Activated gamma-delta T cell treated with anti-CD3 and anti-CD28 coated beads, Interleukin-2, amount 50 U/mL, for 16 hours (primary cell): ENCODE measurements around the gene C2CD4B.

Source experiments
- DNase-seq: peaks from one replicate; pipeline ENCODE4 v3.0.0-alpha.2; 2020; ENCODE audit warnings: low read depth

The C2CD4B gene, protein sequence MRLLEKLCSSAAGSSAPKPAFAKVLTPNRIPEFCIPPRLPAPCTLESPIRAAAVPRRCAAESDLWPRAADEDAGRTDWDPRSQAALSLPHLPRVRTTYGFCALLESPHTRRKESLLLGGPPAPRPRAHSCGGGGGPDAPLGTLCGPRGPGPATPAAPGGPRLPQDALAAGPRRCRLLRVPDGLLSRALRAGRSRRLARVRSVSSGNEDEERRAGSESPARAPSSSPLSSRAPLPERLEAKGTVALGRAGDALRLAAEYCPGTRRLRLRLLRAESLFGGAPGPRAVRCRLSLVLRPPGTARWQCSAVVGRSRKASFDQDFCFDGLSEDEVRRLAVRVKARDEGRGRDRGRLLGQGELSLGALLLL

DNA sequence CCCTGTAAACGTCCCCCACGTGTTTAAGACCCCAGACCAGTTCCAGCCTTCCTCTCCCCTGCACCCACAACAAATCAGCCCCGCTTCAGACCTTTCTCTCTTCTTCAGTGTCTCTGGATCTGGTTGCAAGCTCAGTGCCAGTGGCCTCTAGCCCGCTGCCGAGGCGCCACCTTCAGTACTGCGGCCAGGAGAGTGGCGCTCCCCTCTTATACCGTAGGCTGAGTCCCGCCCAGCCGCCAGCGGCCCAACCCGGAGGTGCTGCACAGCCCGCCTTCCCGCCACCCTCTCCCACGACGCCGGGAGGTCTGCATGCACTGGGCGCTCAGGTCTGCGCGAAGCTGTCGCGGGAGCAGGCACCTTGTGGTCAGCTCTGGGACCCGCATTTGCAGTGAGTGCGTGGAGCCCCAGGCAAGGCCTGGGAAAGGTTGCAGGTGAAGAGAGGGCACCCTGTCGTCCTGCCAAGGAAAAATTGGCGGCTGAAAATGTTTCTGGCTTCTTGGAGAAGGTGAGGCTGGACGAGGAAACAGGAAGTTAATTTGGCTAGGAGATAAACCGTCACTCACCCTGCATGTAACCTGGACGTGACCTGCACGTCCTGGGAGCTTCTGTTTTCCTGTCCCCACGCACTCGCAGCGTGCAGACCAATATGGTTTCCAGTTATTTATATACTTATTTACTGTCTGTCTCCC lies at the start of gene C2CD4B:
Gene C2CD4B, minus strand, starts transcription at position 182 of the 689 bp plus-strand sequence. CDS start 301 bp downstream, outside the sequence.
- DNase-seq: no peak

DNA sequence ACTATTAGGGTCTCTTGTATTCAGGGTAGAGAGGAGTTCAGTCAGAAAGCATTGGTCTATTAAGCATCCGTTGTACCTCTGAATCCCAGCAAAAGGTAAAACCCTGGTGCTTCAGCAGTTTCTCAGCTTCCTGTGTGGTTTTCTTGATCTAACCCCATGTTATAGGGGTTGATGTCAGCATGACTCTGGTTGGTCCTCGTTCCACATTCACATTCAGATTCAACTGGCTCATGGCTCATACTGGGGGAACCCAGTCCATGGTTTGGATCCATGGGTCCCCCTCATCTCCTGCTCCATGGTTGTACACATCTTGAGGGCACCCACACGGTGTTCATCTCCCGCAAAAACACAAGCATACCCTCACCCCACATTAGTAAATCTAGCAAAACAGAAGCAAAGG lies 47.7 kb upstream of the C2CD4B start:
- DNase-seq: no peak

DNA sequence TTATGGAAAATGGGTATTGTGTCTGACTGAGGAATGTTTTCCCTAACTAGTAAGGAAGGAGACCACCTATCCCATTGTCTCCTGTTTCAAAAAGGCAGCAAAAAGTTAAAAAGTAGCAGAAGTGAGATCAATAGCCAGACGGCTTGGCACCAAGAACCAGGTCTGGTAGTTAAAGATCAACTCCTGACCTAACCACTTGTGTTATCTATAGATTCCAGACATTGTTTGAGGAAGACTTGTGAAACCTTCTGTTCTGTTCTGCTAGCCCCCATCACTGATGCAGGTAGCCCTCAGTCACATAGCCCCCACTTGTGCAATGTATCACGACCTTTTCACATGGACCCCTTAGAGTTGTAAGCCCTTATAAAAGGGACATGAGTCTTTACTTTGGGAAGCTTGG lies 46.3 kb upstream of the C2CD4B start:
- no peak for DNase-seq

DNA sequence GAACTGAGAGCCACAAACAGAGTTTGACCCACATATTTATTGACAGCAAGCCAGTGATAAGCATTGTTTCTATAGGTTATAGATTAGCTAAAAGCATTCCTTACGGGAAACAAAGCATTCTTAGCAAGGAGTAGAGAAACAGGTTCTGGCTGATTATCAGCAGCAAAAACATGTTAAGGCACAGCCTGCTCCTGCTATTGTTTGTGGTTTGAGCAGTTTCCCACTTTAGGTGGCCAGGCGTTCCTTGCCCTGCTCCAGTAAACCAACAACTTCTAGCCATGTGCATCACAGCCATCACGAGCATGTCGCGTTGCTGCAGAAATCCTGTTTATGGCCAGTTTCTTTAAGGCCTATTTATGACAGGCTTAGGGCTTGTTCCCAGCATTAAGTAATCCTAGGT lies 44.7 kb upstream of the C2CD4B start:
- DNase-seq: no peak

GRCh38 chr15:62209322-62209721 lies 44.2 kb upstream of the C2CD4B start:
- DNase-seq: no peak

GRCh38 chr15:62208884-62209283 lies 43.8 kb upstream of the C2CD4B start:
- DNase-seq: no peak

DNA sequence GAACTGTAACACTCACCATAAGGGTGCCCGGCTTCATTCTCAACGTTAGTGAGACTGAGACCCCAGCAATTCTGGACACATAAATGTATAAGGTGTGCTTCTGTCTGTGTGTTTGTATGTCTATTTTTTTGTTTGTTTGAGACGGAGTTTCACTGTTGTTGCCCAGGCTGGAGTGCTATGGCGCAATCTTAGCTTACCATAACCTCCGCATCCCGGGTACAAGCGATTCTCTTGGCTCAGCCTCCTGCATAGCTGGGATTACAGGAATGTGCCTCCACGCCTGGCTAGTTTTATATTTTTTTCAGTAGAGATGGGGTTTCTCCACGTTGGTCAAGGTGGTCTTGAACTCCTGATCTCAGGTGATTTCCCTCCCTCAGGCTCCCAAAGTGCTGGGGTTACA lies 43.3 kb upstream of the C2CD4B start:
- DNase-seq: no peak

DNA sequence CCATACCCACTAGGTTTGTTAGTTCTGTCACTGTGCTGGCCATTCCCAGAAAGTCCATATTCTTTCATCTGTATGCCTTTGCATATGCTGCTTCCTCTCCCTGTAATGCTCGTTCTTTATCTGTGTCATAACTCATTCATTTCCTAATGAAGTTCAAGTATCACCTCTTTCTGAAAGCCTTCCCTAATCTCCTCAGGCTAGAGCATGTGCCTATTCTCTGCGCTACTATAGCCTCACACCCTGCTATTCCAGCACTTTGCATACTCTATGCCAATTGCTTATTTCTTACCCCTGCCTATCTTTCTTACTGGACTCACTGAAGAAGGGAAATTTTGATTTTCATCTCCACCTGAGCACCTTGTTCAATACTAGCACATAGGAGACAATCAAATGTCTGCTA lies 25.6 kb upstream of the C2CD4B start:
- DNase-seq: no peak

DNA sequence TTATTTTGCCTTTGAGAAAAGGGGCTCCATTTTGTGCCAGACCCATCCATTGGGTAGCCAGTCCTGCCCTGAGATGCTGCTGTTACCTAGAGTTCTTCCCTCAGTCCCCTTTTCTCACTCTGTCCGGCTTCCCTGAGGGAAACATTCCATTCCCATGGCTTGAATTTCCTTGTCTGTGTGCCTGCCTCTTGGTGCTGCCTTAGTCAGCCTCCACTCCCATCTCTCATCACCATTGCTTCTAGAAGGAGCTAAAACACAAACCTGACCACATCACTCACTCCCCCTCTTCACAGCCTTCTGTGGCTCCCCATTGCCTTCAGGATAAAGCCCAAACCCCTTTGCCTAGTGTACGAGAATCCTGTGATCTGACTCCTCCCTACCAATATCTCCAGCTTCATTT lies 25.2 kb upstream of the C2CD4B start:
- no peak for DNase-seq

- no peak for DNase-seq
These were observed 23.7 kb upstream of the C2CD4B start for GRCh38 chr15:62188744-62189143.

- DNase-seq: no peak
These were observed 22.8 kb upstream of the C2CD4B start for GRCh38 chr15:62187910-62188309.

- DNase-seq: no peak
These were observed 22.3 kb upstream of the C2CD4B start for GRCh38 chr15:62187425-62187824.

DNA sequence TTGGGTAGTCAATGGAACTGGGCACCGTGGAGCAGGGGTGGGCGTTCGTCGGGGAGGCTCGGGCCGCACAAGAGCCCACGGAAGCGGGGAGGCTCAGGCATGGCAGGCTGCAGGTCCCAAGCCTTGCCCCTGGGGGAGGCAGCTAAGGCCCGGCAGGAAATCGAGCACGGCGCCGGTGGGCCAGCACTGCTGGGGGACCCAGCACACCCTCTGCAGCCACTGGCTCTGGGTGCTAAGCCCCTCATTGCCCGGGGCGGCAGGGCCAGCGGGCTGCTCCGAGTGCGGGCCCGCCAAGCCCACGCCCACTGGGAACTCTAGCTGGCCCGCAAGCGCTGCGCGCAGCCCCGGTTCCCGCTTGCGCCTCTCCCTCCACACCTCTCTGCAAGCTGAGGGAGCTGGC lies 21.5 kb upstream of the C2CD4B start:
- no peak for DNase-seq

DNA sequence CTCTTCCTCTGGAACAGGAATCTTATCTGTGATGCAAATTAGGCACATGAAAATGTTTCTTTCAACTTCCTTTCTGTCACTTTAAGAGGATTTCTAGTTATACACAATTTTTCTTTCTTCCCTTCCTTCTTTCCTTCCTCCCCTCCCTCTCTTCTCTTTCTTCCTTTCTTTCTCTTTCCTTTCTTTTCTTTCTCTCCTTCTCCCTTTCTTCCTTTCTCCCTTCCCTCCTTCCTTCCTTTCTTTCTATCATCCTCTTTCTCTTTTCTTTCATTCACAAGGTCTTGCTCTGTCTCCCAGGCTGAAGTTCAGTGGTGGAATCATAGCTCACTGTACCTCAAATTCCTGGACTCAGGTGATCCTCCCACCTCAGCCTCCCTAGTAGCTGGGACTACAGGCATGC lies 18.0 kb upstream of the C2CD4B start:
- no peak for DNase-seq

GRCh38 chr15:62173215-62173614 lies 8.1 kb upstream of the C2CD4B start:
- no peak for DNase-seq

DNA sequence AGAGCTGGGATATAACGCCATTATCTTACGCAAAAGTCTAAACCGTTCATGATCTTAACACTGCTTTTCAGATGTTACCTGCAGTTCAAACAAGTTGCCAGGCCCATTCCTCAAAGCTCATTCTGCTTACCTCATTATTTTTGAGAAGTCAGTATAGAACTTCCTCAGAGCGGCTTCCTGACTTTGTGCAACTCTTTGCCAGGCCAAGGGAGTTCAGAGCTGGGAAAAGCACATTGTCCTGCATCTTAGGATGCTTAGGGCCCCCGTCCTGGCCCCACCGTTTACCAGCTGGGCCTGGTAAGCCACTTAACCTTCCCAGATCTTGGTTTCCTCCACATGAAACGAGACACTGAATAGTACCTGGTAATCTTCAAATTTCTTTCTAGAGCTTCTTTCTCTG lies 6.8 kb upstream of the C2CD4B start:
- DNase-seq: no peak

GRCh38 chr15:62165793-62166375 lies 799 bp upstream of the C2CD4B start:
- DNase-seq: no peak

DNA sequence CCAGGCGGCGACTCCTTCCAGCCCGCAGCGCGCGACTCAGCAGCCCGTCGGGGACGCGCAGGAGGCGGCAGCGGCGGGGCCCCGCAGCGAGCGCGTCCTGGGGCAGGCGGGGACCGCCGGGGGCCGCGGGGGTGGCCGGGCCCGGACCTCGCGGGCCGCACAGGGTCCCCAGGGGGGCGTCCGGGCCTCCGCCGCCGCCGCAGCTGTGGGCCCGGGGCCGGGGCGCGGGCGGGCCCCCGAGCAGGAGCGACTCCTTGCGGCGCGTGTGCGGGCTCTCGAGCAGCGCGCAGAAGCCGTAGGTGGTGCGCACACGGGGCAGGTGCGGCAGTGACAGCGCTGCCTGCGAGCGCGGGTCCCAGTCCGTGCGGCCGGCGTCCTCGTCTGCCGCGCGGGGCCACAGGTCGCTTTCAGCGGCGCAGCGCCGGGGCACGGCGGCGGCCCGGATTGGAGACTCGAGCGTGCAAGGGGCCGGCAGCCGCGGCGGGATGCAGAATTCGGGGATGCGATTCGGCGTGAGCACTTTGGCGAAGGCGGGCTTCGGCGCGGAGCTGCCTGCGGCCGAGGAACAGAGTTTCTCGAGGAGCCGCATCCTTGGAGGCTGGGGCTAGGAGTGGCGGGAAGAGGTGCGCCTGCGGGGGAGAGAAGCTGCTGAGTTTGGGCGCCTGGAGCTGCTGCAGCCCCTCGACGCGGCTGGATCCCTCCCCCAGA lies 535 bp downstream of the C2CD4B start:
- no peak for DNase-seq

DNA sequence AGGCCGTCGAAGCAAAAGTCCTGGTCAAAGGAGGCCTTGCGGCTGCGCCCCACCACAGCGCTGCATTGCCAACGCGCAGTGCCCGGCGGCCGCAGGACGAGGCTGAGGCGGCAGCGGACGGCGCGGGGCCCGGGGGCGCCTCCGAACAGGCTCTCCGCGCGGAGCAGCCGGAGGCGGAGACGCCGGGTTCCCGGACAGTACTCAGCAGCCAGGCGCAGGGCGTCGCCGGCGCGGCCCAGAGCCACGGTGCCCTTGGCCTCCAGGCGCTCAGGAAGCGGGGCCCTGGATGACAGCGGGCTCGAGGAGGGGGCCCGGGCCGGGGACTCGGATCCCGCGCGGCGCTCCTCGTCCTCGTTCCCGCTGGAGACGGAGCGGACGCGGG lies 1.1 kb downstream of the C2CD4B start:
- no peak for DNase-seq

DNA sequence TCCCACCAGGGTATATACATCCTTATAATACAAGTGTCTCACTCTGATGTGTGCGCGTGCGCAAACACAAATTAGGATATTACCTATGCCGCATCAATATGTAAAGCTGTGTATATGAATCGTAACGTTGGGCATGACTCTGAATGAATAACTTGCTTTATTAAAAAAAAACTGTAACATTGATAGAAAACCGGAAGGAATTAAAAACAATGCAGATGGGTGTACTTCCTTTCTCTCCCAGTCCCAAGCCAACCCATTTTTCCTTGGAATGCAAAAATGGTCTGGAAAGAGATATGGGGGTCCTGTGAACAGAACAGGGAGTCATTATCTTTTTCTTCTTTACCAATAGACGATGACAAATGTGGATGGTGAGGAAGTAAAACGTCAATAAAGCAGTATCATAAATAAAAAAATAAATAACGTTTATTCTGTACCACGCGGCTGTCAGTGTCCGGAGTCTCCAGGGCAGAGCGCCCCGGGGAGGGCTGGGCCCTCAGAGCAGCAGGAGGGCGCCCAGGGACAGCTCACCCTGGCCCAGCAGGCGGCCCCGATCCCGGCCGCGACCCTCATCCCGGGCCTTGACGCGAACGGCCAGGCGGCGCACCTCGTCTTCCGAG lies 1.6 kb downstream of the C2CD4B start:
- no peak for DNase-seq

- no peak for DNase-seq
These were observed 11.9 kb downstream of the C2CD4B start for GRCh38 chr15:62153228-62153627.

GRCh38 chr15:62150445-62150844 lies 14.6 kb downstream of the C2CD4B start:
- DNase-seq: no peak
